ENCODE measurements around the gene ADGRE2.
A peak's percentile ranks its signal among the peaks of the same experiment; 100 is the strongest.
"Not testable (repeated sequence)": the region's sequence is repeated elsewhere in the genome, so short reads cannot be mapped to it uniquely, and the experiment has no call there.

The ADGRE2 gene

DNA sequence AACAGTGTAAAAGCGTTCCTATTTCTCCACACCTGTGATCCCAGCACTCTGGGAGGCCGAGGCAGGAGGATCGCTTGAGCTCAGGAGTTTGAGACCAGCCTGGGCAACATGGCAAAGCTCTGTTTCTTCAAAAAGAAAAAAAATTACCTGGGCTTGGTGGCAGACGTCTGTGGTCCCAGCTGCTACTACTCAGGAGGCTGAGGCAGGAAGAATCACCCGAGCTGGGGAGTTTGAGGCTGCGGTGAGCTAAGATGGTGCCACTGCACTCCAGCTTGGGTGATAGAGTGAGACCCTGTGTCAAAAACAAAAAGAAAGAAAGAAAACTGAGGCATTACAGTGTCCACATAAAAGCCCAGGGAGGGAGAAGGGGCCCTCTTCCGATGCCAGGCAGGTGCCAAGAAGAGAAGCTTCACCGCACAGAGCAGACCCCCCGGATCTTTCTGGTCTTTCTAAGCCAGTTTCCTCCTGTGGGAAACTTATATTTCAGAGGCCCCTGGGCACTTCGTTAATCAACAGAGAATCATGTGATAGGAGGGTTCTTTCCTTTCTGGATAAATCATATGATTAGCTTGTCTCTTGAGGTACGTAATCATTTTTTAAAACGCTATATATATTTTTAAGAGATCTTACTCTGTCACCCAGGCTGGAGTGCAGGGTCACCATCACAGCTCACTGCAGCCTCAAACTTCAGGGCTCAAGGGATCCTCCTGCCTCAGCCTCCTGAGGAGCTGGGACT is at the start of gene ADGRE2:
Gene ADGRE2, minus strand, starts transcription at position 451 of the 736 bp plus-strand sequence. CDS start 1,804 bp downstream, outside the sequence.
- not testable (repeated sequence) for DNase-seq

DNA sequence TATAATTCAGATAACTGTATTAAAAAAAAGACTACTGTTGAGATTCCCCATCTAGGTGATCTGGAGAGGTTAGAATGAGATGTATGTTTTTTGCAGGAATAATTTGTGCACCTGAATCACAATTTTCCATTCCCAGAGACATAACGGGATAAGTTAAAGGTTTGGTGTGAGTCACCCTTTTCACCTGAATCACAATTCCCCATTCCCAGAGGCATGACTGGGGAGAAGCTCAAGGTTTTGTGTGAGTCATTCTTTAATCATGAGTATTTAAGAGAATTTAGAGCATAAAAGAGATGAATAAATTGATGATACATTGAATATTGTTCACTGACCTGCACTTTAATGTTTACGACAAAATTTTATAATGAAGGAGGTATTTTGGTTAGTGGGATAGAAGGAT is 47.6 kb upstream of the ADGRE2 start:
- no peak for DNase-seq

DNA sequence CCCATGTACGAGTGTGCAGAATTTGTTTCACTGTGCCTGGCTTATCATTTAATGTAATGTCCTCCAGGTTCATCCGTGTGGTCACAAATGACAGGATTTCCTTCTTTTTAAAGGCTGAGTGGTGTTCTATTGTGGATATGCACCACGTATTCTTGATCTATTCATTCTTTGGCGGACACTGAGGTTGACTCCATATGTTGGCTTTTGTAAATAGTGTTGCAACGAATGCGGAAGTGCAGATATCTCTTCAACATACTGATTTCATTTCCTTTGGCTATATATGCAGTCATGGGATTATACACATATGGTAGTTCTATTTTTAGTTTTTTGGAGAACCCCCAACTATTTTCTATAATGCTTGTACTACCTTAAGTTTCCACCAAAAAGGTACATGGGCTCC is 43.6 kb upstream of the ADGRE2 start:
- DNase-seq: no peak

DNA sequence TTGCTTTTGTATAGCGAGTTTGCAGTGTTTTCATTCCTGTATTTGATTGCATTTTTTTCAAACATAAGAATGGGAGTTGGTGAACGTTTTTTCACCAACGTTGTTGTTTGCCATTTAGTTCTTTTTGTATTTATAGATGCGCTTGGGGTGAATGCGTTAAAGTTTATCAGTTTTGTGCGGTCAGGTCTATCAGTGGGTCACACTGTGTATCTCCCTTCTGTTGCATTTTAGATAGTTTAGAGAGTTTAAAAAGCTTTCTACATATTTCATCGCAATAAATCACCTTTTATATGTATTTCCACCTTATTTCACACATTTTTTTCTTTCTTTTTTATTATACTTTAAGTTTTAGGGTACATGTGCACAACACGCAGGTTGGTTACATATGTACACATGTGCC is 40.2 kb upstream of the ADGRE2 start:
- no peak for DNase-seq

DNA sequence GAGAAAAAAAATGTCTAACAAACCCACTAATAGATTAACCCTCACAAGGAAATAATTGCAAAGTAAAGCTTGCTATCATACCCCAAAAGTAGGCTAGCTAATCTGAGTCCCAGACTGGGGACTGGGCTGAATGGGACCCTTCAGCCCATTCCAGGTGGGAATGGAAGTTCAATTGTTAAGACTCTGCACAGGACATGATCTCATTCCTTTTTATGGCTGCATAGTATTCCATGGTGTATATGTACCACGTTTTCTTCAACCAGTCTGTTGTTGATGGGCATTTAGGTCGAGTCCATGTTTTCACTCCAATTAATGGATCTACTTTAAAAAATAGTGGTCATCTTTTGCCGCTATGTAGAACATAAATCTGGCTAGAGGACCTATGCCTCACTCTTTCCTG is 38.7 kb upstream of the ADGRE2 start:
- DNase-seq: no peak

DNA sequence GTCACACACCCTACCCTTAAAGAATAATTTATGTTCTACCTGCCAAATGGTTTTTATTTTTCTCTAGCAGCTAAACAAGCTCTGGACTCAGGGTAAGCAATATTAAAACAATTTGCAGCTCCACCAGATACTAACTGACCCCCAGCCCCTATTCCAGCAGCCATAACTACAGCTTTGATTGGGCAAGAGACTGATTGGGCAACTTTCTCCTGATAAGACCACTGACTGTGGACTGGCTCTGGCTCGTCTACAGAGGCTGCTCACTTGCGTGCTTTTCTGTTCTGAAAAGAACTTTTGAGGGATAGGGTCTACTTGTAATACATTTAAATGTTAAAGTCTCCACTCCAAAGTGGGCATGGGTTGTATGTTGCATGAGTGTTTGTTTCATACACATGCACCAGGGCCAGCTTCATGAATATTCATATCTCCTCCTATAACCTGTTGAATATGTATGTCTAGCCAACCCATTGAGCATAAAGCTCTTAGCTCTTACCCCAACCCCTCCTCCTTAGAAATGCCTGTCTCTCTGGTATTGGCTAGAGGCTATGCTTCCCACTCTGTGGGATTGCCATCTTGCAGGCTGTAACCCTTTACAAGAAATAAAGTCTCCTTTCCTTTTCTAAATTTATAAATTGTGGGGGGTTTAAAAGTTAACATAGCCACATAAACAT is 36.8 kb upstream of the ADGRE2 start:
- DNase-seq: no peak

DNA sequence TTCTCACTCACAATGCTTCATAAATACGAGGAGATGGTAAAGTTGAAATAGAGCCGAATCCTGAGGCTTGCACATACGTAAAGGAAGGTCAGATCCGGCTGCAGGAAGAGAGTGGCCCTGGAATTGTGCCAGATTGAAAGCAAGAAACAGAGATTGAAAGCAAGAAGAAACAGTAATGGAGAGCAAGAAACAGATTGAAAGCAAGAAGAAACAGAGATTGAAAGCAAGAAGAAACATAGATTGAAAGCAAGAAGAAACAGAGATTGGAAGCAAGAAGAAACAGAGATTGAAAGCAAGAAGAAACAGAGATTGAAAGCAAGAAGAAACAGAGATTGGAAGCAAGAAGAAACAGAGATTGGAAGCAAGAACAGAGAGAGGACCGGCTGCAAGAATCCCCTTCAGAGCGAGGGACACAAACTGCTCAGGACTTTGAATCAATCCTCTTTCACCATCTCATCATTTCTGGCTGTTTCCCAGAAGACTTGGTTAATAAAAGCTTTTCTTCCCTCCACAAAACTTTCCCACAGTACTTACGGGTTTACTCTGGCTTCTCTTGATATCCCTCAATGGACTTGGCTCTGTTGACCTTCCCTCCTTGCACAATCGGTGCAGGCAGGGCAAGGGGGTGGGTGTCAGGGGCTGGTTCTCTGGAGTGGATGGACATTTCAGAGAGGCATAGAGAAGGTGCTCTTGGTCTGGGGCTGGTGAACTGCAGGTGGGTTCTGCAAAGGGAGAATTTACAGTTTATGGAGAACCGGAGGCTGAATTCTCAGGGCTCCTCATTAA is 31.1 kb upstream of the ADGRE2 start:
- DNase-seq: no peak

DNA sequence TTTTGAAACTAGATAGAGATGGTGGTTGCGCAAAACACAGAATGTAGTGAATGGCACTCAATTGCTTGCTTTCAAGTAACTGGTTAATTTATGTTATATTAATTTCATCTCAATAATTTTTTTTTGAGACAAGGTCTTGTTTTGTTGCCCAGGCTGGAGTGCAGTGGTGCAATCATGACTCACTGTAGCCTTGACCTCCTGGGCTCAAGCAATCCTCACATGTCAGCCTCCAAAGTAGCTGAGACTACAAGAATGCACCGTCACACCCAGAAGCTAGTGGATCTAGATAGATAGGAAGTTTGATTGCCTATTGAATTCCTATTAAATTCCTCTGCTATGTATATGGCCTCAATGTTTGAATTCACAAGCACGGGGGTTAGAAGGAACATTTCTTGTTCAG is 26.4 kb upstream of the ADGRE2 start:
- DNase-seq: no peak

DNA sequence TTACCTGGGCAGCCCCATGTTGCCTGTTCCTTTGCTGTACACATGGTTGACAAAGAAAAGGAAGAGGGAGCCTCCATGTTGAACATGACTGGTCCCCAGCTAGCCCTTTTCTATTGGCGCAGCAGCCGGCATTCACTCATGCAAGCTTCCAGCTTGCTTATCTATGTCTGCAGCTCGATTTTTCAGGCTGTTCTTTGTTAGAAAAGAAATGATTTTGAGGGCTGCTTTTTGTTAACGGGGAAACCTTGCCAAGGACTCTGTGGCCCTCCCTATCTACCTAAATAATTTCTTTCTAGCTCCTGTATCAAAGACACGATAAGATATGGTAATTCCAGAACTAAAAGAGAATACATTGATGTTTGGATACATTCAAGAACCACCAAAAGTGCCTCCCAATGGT is 20.4 kb upstream of the ADGRE2 start:
- DNase-seq: no peak

DNA sequence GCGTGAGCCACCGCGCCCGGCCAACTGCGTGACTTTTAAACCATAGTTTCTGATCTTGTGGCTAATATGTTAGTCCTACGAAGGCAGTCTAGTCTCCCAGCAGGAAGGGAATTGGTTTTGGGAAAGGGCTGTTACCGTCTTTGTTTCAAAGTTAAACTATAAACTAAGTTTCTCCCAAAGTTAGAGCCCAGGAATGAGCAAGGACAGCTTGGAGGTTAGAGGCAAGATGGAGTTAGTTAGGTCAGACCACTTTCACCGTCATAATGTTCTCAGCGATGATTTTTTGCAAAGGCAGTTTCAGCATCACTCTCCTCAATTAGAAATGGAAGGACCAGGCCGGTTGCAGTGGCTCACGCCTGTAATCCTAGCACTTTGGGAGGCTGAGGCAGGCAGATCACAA is 17.7 kb upstream of the ADGRE2 start:
- no peak for DNase-seq

DNA sequence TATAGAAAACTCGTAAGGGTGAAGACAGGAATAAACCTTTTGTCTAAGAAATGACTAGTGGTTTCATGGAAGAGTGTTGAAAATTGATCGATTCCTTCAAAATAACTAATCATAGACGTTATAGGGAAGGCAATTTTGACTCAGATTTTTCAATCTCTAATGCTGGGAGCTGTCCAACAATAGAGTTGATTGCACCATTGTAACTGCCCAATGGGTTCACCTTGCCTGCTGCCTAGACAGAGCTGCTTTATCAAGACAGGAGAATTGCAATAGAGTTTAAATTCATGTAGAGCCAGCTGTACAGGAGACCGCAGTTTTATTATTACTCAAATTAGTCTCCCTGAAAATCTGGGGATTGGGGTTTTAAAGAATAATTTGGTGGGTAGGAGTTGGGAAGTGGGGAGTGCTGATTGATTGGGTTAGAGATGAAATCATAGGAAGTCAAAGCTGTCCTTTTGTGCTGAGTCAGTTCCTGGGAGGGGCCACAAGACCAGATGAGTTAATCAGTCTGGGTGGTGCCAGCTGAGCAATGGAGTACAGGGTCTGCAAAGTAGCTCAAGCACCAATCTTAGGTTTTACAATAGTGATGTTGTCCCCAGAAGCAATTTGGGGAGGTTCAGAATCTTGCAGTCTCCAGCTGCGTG is 16.8 kb upstream of the ADGRE2 start:
- DNase-seq: no peak

DNA sequence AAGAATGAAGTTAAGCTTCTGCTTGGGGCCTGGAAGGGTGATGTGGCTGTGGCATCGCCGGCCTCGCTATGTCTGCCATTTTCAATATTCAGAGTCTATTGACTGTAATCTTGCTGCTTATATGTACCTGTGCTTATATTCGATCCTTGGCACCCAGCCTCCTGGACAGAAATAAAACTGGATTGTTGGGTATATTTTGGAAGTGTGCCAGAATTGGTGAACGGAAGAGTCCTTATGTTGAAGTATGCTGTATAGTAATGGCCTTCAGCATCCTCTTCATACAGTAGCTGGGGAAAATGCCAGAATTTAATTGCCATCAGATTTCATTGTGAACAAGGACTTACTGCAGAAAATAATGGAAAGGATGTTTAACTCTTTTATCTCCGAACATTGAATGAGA is 13.9 kb upstream of the ADGRE2 start:
- not testable (repeated sequence) for DNase-seq

DNA sequence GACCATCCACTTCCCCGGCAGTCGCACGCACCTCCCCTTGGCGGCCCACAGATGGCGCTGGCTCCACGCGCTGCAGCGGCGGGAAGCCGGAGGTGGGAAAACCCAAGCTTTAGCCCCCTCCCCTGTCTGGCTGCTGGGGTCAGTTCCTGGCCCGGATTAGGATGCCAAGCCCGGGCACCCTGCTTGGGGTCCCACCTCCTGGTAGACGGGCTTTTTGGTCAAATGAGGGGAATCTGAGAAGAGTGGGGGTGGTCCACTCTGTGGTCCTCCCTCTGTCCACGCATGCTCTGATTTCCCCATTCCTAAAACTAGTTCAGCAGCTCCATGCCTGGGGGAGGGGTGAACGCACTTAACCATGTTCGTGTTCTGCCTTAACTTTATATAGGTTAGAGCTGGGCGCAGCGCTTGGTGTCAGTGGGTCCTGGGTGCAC is 8.1 kb upstream of the ADGRE2 start:
- peak; percentile 38 for DNase-seq

DNA sequence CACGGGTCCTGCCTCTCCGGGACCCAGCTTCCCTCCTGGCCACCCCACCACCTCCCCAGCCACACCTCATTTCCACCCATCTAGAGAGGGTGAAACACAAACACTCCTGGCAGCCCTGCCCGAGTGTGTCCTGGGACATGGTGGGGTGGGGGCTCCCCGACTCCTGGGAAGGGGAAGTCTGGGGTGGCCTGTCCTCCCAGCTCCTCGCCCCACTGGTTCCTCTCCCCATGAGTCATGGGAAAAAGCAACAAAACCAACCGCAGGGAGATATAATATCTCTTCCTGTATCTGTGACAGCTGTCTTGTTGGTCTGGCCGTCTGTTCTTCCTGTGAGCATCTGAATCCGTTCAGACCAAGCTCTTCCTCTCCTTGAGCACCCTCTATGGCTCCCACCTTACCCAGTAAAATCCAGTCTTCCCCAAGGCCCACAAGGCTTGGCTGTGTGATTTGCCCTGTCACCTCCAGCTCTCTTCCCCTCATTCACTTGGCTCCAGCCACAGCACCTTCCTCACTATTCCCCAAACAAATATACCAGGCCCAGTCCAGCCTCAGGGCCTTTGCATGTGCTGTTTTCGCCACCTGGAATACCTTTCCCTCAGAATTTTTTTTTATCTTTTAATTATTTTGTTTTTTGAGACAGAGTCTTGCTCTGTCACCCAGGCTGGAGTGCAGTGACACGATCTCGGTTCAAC is 6.9 kb upstream of the ADGRE2 start:
- DNase-seq: not testable (repeated sequence)

DNA sequence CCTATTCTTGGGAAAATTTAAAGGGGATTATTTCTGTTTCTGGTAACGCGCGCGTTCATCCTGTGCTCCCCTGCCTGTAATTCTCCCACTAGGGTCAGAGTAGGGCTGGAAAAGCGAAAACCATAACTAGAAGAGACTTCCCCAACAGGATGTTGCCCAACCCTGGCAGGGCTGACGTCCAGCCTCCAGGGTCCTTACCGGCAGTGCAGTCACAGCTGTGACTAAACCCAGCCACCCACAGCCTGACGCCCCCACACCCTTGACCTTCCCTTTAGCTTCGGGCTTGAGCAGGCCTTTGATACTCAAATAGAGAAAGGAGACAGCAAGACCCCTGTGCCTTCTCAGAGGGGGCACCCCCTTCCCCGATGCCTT is 6.4 kb upstream of the ADGRE2 start:
- DNase-seq: peak; percentile 41

DNA sequence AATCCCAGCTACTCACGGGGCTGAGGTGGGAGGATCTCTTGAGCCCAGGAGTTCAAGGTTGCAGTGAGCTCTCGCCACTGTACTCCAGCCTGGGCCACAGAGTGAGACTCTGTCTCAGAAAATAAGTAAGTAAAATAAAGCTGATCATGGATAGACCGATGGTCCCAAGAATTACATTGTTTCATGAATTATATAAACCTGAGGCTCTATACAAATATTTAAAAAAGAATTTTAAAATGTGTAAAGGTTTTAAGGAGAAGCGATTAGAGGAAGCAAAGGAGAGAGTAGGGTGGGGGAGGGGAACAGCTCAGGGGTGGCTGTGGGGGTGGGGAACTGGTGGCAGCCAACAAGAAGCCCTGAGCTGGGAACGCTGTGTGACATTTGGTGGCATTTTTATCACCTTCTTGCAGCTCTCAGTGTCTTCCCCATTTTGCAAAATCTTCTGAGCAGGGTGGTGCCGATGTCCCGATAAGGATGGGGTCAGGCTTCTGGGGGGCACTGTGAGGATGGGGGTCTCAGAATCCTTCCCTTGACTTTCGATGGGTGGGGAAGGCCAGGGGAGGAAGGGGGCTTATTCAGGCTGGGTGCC is 5.1 kb upstream of the ADGRE2 start:
- not testable (repeated sequence) for DNase-seq

DNA sequence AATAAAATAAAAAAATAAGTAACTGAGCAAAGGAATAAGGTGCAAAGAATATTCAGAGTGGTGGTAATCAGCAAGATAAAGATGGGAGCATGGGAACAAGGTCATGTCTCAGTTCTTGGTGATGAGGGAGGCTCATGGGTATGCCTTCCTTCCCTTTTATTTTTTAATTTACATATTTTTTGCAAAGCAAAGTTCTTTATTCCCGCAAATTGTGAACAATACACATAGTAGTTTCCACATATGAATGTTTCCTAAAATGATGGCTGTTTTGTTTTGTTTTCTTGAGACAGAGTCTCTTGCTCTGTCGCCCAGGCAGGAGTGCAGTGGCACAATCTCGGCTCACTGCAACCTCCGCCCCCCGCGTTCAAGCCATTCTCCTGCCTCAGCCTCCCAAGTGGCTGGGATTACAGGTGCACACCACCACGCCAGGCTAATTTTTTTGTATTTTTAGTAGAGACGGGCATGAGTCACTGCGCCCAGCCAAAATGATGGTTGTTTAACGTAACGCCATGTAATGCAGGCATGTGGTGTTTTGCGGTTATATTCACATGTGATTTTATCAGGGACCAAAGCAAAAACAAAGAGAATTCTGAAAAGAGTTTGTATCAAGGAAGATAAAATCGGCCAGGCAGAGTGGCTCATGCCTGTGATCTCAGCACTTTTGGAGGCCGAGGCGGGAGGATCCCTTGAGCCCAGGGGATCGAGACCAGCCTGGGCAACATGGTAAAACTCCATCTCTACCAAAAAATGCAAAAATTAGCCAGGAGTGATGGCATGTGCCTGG is 4.5 kb upstream of the ADGRE2 start:
- DNase-seq: no peak

DNA sequence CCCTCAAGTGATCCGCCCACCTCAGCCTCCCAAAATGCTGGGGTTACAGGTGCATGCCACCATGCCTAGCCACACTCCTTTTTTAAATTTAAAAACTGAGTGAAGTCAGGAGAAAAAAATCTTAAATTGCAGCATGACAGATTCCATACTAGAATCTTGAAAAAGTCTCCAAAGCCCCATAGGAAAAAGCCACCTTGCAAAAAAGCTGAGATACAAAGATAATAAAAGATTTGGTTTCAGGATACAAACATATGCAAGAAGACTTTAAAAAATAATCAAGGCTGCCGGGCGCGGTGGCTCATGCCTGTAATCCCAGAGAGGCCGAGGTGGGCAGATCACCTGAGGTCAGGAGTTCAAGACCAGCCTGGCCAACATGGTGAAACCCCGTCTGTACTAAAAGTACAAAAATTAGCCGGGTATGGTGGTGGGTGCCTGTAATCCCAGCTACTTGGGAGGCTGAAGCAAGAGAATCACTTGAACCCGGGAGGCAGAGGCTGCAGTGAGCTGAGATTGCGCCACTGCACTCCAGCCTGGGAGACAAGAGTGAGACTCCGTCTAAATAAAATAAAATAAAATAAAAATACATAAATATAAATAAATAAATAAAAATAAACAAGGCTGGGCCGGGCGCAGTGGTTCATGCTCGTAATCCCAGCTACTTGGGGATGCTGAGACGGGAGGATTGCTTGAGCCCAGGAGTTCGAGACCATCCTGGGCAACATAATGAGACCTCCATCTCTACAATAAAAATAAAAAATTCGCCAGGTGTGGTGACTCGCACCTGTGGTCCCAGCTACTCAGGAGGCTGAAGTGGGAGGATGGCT is 3.6 kb upstream of the ADGRE2 start:
- DNase-seq: not testable (repeated sequence)

DNA sequence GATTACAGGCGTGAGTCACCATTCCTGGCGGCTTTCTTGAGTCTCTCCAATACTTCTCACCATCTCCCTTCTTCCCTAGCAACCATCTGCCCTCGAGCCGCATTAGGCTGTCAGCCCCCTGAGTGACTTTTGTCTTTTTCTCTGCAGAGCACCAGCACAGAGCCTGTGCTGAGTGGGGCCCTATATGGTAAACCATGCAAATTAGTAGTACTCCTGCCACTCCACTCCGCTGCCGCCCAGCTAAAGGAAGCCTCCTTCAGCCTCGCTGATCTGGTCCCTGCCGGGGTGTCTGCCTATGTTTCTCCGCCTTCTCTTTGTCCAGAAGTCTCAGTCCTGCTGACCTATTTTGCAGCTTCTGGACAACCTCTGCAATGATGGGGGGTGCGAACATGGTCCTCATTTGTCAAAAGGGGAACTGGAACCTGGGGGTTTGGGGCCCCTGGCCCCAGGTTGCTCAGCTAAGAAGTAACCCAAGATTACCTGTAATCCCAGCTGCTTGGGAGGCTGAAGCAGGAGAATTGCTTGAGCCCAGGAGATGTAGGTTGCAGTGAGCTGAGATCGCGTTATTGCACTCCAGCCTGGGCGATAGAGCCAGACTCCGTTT is 2.4 kb upstream of the ADGRE2 start:
- DNase-seq: not testable (repeated sequence)

DNA sequence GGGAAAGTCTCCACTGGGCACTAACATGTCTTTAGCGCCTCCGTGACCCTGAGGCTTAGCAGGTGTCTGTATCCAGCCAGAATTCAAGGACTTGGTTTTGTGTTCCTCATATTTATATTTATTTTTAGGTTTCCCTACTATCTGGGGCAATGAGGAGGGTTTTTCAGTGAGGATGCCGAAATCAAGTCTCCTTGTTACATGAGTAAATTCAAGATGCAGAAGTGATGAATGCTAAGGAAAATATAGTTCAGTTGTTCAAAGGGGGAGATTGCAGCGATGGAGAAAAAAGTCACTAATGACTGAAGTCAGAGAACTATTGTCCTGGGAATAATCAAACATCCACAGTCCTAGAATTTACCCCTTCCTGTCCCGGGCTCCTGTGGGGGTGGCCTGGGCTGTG is 791 bp upstream of the ADGRE2 start:
- no peak for DNase-seq

Data from left hindlimb (tissue), 1 donor.